HG03558 (cell line): ENCODE measurements around the gene HYI.
"Not testable (repeated sequence)": the region's sequence is repeated elsewhere in the genome, so short reads cannot be mapped to it uniquely, and the experiment has no call there.

ENCODE experiments used
- ATAC-seq: cut with Tn5 transposase; IDR thresholded peaks from one replicate; pipeline ENCODE4 v1.9.1; 2021; ENCODE audit warnings: moderate number of reproducible peaks; ENCODE audit not compliant: unreplicated experiment; ENCODE audit errors: extremely low read depth

The HYI gene

DNA sequence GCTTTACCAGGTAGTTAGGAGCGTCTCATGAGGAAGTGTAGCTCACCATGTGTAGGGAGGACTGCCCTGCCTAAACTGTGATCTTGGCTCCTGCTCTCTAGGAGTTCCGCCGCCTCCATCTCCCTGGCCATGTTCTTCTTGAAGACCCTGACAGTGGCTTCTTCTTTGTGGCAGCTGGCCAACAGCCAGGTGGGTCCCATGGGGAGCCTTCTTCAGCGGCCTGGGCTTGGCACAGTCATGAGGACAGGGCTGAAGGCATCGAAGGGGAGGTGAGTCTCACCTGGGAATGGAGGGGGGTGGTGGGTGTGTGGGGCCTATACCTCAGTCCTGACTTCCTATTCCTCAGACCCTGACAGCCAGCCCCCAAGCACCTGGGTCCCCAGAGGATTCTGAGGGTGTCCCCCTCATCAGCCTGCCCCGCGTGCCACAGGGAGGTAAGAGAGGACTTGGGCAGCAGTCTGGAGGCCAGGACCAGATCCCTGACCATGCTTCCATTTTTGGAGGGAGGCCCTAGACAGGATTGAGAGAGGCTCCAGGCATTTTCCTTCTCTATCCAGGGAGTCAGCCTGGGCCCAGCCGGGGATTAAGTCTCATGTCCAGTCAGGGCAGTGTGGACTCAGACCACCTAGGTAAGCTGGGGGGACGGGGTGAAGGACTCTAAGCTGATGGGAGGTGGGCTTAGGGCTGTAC lies 21.4 kb downstream of the HYI start:
- ATAC-seq, result no peak

DNA sequence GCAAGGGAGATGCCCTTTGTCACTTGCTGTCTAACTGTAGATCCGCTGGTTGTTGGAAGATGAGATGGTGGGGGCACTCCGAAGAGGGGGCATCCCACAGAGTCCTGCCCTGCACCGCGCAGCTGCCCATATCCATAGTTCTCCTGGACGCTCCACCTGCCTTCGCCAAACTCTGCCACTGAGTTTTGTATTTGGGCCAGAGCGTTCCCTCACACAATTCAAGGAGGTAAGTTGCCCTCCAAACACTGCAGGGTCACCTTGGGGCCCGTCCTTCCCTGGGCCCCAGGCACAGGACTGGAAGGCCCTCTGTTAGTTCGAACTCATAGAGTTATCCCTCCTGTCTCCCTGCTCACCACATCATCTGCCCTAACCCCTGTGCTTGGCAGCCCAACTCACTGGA lies 22.1 kb downstream of the HYI start:
- no peak for ATAC-seq

DNA sequence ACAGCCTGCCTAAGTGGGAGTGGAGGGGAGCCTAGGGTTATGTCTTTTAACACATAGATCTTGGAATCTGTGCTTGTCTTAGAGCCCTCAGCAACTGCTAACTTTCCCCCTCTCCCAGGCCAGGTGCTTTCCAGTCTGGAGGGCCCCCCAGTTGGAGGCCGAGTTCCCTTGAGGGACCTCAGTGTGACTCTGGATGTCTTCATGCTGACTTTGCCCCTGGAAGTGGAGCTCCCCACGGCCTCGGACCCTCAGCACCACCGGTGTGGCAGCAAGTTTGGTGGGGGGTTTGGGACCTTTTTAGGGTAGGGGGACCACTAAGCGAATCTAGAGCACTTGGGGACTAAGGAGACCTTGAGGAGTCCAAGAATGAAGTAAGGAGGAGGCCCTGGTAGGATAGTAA lies 22.9 kb downstream of the HYI start:
- ATAC-seq, result no peak

- ATAC-seq, result no peak
Measured at GRCh38 chr1:43427941-43428340, 25.8 kb downstream of the HYI start.

DNA sequence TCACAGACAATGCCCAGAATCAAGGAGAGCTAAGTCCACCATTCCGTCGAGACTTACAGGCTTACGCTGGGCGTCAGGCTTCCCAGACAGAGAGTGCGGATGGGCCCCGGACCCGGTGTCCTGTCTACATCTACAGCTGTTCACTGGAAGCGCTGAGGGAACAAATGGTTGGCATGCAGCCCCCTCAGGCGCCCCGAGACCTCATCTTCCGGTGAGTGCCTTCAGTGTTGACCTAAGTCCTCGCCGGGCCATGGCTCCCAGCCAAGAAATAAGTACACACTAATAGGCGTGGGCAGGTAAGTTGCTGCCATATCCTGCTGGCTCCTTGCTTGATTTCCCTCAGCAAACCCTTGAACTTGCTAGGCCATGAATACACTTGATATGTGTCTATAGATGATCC lies 26.2 kb downstream of the HYI start:
- no peak for ATAC-seq

DNA sequence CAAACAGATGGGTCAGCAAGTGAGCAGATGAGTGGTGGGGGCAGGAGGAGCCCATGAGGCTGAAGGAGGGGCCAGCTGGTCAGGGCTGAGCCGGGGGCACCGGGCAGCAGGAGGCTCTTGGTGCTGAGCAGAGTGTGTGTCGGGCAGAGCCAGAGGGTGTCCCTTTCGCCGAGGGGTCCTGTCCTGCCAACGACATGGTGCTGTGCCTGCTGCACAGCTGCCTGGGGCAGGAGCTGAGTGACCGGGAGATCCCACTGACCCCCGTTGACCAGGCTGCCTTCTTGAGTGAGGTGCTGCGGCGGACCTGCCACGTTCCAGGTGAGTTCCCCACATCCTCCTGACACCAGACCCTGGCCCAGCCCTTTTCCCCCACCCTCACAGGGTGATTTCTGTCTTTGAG lies 27.5 kb downstream of the HYI start:
- no peak for ATAC-seq

DNA sequence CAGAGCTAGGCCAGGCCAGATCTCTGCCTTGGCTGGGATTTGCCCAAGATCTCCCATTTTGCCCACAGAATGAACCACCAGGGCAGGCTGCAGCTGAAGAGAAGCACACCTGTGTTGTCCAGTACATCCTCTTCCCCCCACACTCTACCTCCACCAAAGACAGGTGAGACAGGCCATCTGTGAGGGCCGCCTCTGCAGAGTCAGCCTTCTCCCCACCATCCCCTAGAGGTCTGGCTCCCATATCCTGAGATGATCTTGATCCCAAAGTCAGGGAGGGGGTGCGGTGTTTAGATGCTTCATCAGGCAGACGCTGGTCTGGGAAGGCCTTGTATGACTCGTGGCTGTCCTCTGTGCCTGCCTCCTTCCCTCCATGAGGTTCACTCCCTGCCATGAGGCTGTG lies 28.7 kb downstream of the HYI start:
- ATAC-seq, result no peak

- no peak for ATAC-seq
Measured at GRCh38 chr1:43423672-43424550, 29.8 kb downstream of the HYI start.

DNA sequence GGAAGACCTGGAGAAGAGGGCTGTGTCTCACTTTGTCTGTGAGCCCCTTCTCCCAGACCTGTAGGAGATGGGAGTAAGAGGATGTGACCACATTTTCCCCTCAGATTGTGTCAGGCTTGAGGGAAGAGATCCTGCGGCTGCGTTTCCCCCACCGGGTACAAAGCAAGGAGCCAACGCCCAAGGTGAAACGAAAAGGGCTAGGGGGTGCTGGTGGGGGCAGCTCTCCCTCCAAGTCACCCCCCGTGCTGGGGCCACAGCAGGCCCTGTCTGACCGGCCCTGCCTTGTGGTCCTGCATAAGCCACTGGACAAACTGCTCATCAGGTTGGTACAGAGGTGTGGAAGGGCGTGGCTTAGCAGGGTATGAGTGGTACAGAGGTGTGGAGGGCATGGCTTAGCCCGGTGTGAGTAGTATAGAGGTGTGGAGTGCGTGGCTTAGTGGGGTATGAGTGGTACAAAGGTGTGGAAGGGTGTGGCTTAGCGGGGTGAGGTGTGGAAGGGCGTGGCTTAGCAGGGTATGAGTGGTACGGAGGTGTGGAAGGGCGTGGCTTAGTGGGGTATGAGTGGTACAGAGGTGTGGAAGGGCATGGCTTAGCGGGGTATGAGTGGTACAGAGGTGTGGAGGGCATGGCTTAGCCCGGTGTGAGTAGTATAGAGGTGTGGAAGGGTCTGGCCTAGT lies 30.6 kb downstream of the HYI start:
- ATAC-seq, result no peak

DNA sequence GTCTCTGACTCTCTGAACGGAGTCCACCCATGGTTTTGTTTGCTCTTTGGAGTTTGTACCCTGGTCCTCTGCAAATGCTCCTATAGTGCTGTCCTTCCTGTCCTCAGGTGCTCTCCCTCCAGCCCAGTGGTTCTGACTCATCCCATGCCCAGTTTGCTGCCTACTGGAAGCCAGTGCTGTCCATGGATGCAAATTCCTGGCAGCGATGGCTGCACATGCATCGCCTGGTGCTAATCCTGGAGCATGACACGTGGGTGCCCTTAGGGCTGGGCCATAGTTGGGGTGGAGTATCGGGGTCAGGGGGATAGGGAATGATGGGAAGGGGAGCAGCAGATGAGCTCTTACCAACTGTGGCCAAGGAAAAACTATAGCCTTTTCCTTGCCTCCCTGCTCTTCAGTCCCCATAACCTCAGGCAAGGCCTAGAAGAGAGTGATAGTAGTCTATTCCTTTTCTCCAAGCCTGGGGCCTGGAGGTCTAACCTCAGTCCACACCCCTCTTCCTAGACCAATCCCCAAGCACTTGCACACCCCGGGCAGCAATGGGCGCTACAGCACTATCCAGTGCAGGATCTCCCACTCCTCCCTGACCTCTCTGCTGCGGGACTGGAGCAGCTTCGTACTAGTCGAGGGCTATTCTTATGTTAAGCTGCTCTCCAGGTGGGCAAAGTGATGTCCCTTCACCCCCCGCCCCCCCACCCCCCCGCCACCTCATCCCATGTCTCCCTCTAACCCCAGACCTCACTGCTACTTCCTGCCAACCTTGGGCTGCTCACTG lies 31.6 kb downstream of the HYI start:
- ATAC-seq, result no peak

GRCh38 chr1:43421396-43421795 lies 32.3 kb downstream of the HYI start:
- ATAC-seq, result no peak

GRCh38 chr1:43420874-43421273 lies 32.9 kb downstream of the HYI start:
- no peak for ATAC-seq

- no peak for ATAC-seq
Measured at GRCh38 chr1:43419627-43420425, 33.9 kb downstream of the HYI start.

GRCh38 chr1:43418858-43419257 lies 34.9 kb downstream of the HYI start:
- ATAC-seq, result no peak

DNA sequence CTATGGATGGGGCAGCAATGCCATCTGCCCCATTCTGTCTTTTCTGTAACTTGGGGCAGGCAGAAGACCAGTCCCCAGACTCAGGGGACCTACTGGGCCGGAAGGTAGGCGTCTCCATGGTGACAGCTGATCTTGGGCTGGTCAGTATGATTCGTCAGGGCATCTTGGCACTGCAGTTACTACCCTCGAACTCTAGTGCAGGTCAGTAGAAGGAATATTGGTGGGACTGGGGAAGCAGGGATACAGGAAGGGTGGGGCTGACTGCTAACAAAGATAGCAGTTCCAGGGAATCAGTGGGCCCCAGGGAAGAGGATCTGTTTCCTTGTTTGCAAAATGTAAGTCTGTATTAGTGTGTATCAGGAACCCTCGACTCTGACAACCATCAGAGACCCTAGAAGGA lies 37.8 kb downstream of the HYI start:
- no peak for ATAC-seq

DNA sequence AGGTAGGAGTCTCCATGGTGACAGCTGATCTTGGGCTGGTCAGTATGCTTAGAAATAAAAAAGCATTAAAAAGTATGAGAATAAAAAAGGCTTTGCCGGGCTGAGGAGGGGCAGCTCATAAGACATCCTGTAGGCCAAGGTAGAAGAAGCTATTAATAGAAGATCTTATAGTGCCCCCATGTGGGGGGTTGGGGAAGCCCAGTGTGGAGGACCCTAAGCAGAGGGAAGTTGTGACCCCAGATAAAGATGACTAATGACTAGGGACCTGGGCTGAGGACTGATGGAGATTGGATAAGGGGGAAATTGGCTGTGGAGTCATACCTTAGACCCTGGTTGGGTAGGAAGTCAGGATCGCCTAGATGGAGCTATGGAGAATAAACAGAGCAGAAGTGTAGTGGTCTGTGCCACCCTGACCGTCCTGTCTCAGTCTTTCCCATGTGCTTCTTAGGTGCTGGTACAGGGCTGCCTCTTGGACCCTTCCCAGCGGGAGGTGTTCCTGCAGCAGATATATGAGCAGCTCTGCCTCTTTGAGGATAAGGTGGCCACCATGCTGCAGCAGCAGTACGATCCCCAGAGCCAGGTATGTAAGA lies 39.0 kb downstream of the HYI start:
- no peak for ATAC-seq

- ATAC-seq, result not testable (repeated sequence)
Measured at GRCh38 chr1:43413426-43413825, 40.3 kb downstream of the HYI start.

DNA sequence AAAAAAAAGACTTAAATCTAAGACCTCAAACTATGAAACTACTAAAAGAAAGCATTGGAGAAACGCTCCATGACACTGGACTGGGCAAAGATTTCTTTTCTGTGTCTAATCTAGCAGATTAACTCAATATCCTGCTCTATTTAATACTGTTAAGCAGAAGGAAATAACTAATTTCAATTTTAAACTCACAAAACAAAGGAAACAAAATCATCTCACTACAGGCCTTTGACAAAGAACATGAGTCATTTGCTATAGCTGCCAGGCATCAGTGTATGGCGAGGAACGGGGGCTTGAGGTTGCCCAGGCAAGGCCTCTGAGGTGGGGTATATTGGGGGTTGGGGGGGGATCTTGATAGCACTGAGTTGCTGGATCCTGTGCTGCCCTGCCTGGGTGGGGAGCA lies 43.2 kb downstream of the HYI start:
- no peak for ATAC-seq

DNA sequence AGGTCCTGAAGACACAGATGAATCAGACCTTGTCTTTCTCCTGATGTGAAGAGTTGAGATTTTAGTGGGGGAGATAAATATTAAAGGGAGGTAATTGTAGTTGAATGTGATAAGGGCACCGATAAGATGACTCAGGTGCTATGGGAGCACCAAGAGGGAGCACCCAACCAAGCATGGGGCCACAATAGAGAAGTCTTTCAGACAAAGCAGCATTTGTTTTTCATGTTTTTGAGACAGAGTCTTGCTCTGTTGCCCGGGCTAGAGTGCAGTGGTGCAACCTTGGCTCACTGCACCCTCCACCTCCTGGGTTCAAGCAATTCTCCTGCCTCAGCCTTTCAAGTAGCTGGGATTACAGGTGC lies 47.9 kb downstream of the HYI start:
- ATAC-seq, result no peak
